GM11168 (cell line): ENCODE data around the gene LEPR.
"Not testable (repeated sequence)": the region's sequence is repeated elsewhere in the genome, so short reads cannot be mapped to it uniquely, and the experiment has no call there.

Experiments
- in situ Hi-C: fragments of 300-500 bp; cut with MboI; formaldehyde crosslinking; loops from one replicate; pipeline ENCODE4 v1.12.0; 2022; ENCODE audit warnings: low sequenced_read_pairs; ENCODE audit not compliant: unreplicated experiment

Gene LEPR

GRCh38 chr1:65431111-65431705 lies 10.7 kb downstream of the LEPR start:
- in situ Hi-C loops = no loop called here

DNA sequence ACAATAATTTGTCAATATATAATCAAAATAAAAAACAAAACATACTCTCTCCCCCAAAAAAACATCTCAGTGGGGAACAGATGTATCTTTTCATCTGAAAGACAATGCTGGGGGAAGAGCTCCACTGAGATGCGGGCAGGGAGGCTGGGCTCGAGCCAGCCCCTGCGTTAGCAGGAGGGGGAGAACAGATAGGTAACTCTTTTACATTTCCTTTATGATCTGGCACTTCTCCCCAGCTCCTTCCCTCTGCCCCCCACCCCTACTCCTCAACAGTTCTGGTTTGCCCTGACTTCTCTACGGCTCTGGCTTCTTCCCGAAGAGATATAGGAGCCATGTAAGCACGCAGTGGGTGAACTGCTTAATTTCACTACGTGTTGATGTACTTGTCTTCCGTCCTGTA lies 12.4 kb downstream of the LEPR start:
- in situ Hi-C loops = no loop called here

- in situ Hi-C loops = no loop called here
Measured at GRCh38 chr1:65434255-65434654, 13.8 kb downstream of the LEPR start.

- in situ Hi-C loops = no loop called here
Measured at GRCh38 chr1:65434760-65435159, 14.3 kb downstream of the LEPR start.

GRCh38 chr1:65435987-65436386 lies 15.5 kb downstream of the LEPR start:
- in situ Hi-C loops = no loop called here

GRCh38 chr1:65437616-65438015 lies 17.1 kb downstream of the LEPR start:
- in situ Hi-C loops = no loop called here

DNA sequence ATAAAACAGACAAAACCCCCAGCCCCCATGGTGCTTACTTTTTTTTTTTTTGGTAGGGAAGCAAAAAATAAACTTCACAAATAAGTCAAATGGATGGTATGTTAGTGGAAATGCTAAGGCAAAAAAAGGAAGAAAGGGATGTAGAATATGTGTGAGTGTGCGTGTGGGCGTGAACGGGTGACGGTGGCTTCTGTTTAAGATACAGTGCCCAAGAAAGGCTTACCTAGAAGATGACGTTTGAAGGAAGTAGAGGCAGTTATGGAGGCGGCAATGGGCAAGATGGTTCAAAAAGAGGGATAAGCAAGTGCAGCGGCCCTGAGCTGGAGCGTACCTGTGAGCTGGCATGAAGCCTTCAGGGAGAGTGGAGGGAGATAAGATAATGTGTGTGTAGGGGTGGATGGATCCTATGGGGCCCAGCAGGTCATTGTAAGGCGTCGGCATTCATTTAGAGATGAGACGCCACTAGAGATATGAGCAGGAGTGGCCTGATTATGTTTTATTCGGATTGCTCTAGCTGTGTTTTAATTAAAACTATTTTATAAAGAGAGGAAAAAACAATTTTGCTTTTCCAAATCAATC lies 19.9 kb downstream of the LEPR start:
- in situ Hi-C loops = no loop called here

DNA sequence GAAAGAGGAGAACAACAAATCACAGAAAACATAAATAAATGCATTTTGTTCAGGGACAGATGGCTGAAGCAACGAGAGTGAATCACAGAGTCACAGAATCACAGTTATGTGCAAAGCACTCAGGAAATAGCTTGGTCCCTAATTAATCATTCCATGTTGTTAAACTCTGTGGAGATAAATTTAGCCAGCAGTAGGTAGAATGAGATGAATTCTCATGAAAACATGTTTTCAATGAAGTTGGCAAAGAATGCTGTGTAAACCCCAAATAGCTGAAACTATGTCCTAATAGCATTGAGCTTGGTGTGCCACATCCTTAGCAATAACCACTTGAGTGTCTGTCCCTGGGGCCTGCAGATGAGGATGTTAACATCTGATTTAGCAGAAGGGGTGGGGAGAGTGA lies 20.4 kb downstream of the LEPR start:
- in situ Hi-C loops = no loop called here

DNA sequence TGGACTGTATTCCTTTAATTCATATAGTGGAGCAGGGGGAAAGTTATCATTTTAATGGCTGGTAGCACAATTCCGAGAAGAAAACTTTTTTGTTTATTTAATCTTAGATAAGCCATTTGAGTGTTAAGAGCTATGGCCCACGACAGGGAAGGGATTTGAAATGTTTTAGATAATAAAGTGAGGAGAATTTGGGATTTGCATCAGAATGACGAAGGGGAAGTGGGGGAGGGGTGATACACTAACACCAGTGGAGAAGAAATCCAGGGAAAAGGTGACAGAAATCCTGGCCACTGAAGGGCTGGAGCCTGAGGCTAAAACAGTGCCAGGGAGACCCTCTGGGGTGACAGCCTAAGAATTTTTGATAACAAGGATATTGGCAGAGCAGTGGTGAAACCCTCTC lies 21.0 kb downstream of the LEPR start:
- in situ Hi-C loops = no loop called here

GRCh38 chr1:65442442-65442841 lies 22.0 kb downstream of the LEPR start:
- in situ Hi-C loops = no loop called here

- in situ Hi-C loops = no loop called here
Measured at GRCh38 chr1:65443647-65444046, 23.2 kb downstream of the LEPR start.

DNA sequence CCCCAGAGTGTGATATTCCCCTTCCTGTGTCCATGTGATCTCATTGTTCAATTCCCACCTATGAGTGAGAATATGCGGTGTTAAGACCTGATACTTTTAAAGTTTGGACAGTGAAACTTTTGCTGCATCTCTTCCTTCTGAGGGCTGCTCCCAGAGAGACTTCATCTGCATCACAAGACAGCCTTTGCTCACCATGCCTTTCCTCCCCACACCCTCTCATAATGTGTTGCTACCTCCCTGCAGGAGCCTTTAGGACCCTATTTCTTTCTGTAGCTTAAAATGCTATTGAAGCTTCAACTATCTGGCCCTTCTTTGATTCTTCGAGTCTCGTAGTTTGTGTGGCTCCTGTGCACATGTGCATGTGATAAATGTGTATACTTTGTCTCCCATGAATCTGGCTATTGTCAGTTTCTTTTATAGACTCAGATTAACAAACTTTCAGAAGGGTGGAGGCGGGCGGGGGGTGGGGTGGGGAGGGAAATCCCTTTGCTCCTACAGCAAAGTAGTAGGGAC lies 23.7 kb downstream of the LEPR start:
- in situ Hi-C loops = no loop called here

- in situ Hi-C loops = no loop called here
Measured at GRCh38 chr1:65445837-65446236, 25.4 kb downstream of the LEPR start.

DNA sequence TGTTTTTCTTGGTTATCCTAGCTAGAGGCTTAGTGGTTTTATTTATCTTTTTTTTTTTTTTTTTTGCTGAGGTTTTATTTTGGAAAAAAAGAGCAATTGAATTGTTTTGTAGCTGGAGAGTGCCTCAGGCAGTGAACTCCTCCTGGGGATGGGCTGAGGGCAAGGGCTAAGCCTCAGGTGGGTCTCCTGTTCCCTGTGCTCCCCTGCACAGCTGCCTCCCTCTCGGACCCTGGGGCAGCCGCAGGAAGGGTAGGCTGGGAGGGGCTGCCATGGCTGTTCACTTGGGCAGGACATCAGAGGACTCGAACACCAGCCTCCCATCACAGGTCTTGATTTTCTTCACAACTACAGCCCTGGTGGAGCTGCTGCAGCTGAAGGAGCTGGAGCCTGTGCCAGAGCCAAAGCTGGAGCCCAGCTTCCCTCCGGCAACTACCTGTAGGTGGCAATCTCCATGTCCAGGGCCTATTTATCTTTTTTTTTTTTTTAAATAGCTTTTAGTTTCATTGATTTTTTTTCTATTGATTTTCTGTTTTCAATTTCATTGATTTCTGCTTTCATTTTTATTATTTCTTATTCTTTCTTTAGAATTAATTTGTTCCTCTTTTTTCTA lies 28.9 kb downstream of the LEPR start:
- in situ Hi-C loops = no loop called here

- in situ Hi-C loops = not testable (repeated sequence)
Measured at GRCh38 chr1:65455678-65456077, 35.2 kb downstream of the LEPR start.

- in situ Hi-C loops = no loop called here
Measured at GRCh38 chr1:65456481-65456880, 36.0 kb downstream of the LEPR start.

- in situ Hi-C loops = no loop called here
Measured at GRCh38 chr1:65457868-65458267, 37.4 kb downstream of the LEPR start.

DNA sequence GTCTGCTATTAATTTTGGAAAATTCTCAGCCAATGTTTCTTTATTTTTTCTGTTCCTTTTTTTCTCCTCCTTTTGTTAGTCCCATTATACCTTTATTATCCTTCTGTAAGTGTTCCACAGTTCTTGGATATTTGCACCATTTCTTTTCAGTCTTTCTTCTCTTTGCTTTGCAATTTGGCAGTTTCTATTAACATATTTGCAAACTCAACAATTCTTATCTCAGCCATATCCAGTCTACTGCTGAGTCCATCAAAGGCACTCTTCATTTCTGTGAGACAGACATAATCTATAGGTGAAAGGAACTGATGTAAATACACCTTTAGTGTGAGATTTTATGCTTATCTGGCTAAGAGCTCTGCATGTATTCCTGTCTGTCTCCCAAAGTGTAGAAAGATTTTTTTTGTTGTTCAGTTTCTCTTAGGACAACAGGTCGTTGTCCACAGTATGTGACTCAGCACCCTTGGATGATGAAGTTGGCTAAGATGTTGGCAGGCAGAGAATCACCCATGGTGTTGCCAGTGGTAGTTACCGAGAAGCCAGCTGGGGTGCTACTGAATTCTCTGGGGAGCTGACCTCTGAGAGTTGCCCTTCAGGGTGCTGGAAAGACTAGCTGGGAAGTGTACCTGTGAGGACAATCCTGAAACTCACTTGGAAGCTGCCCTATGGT lies 38.4 kb downstream of the LEPR start:
- in situ Hi-C loops = no loop called here

- in situ Hi-C loops = no loop called here
Measured at GRCh38 chr1:65459397-65459768, 38.9 kb downstream of the LEPR start.

GRCh38 chr1:65465837-65466236 lies 45.4 kb downstream of the LEPR start:
- in situ Hi-C loops = not testable (repeated sequence)

- in situ Hi-C loops = no loop called here
Measured at GRCh38 chr1:65467536-65467935, 47.1 kb downstream of the LEPR start.
